A673 (cell line): ENCODE data around the gene EFCAB8. TPM values are rescaled to one million over a fixed set of nuclear protein-coding genes. Genes with fewer than 3 reads are reported as not detected.

Experiments
- BruUV-seq: library from RNA; stranded (reverse); fragments of 400-500 nt; replicated peaks from 2 replicates; lab custom pipeline; 2021; lab: Mats Ljungman, UMichigan
- CTCF ChIA-PET: fragments of 300-600 bp; sonication (Branson Sonifier 250); formaldehyde crosslinking; loops from one replicate; lab custom pipeline; 2022; ENCODE audit warnings: antibody characterized with exemption; lab: Charles Lee
- POLR2A ChIA-PET: fragments of 300-600 bp; sonication (Branson Sonifier 250); formaldehyde crosslinking; loops from one replicate; lab custom pipeline; 2022; ENCODE audit warnings: antibody characterized with exemption; ENCODE audit not compliant: low non-redundant PET; lab: Charles Lee
- DNase-seq: peaks from one replicate; pipeline ENCODE4 v3.0.0-alpha.2; 2015; ENCODE audit warnings: low spot score
- H3K27ac ChIP-seq: fragments of 200-600 bp; sonication (generic); 2 replicates; pipeline ENCODE4 v1.5.1; 2016; ENCODE audit warnings: mixed run types, low read depth, mild to moderate bottlenecking, mixed read lengths, antibody characterized with exemption, low read length; ENCODE audit not compliant: poor library complexity, severe bottlenecking
- H3K27me3 ChIP-seq: fragments of 200-600 bp; sonication (generic); replicated peaks from 2 replicates; pipeline ENCODE4 v1.6.1; 2017; ENCODE audit warnings: mixed run types, low read depth, mild to moderate bottlenecking, mixed read lengths, antibody characterized with exemption, low read length; ENCODE audit not compliant: insufficient read depth, poor library complexity
- H3K36me3 ChIP-seq: fragments of 200-600 bp; sonication (generic); 2 replicates; pipeline ENCODE4 v1.6.1; 2016; ENCODE audit warnings: mixed run types, mild to moderate bottlenecking, mixed read lengths, antibody characterized with exemption, low read length; ENCODE audit not compliant: insufficient read depth, poor library complexity, severe bottlenecking
- H3K4me1 ChIP-seq: fragments of 200-600 bp; sonication (generic); 2 replicates; pipeline ENCODE4 v1.6.1; 2017; ENCODE audit warnings: mixed run types, mild to moderate bottlenecking, mixed read lengths, antibody characterized with exemption, low read length; ENCODE audit not compliant: insufficient read depth, poor library complexity, severe bottlenecking
- H3K4me3 ChIP-seq: fragments of 200-600 bp; sonication (generic); 2 replicates; pipeline ENCODE4 v1.5.1; 2016; ENCODE audit warnings: low read depth, mixed run types, mild to moderate bottlenecking, mixed read lengths, low read length; ENCODE audit not compliant: poor library complexity, severe bottlenecking
- H3K9me3 ChIP-seq: fragments of 200-600 bp; sonication (generic); 2 replicates; pipeline ENCODE4 v1.6.1; 2016; ENCODE audit warnings: mixed run types, low read depth, mild to moderate bottlenecking, mixed read lengths, antibody characterized with exemption, low read length; ENCODE audit not compliant: poor library complexity, severe bottlenecking
- CTCF ChIP-seq: fragments of 300-800, 200-600 bp; sonication (generic); conservative IDR thresholded peaks from 2 replicates; pipeline ENCODE4 v1.5.1; 2017; ENCODE audit warnings: low read depth, mild to moderate bottlenecking, antibody characterized with exemption, low read length, moderate library complexity, mixed read lengths
- EZH2 ChIP-seq: fragments of 200-600 bp; sonication (generic); IDR thresholded peaks from 2 replicates; pipeline ENCODE4 v1.6.1; 2017; ENCODE audit warnings: borderline replicate concordance, low read depth, mild to moderate bottlenecking, mixed read lengths, antibody characterized with exemption, low read length; ENCODE audit not compliant: poor library complexity, severe bottlenecking
- intact Hi-C: fragments of 100-400 bp; cut with micrococcal nuclease; formaldehyde crosslinking; loops from one replicate; pipeline ENCODE4 v1.10.0; 2022; ENCODE audit not compliant: unreplicated experiment
- total RNA-seq: library from RNA; stranded (reverse); gene quantifications from 2 replicates; pipeline ENCODE4 v1.2.3, GENCODE V29; 2021

Gene EFCAB8
- total RNA-seq, 1 experiment from 2014 or later = not detected

GRCh38 chr20:32976746-32977145, 118.0 kb downstream of the EFCAB8 start:
- no peak overlapping the region for H3K27ac ChIP-seq
- ChIA-PET CTCF (no interaction called here), POLR2A (no interaction called here)
- H3K4me1 ChIP-seq = no peaks in the 10 kb centered on the region
- no peak overlapping the region for H3K4me3 ChIP-seq
- no TSS peak for BruUV-seq
- no peak for DNase-seq
- no peaks in the 10 kb centered on the region for H3K9me3 ChIP-seq
- TF ChIP-seq CTCF (no peak), EZH2 (no peak)
- H3K27me3 ChIP-seq = no peaks in the 10 kb centered on the region
- intact Hi-C loops = no loop called here
- H3K36me3 ChIP-seq = no peaks in the 10 kb centered on the region

- Histone ChIP-seq H3K27me3 (no peaks in the 10 kb centered on the region), H3K4me3 (no peak overlapping the region), H3K36me3 (no peaks in the 10 kb centered on the region), H3K27ac (no peak overlapping the region), H3K4me1 (no peaks in the 10 kb centered on the region), H3K9me3 (no peaks in the 10 kb centered on the region)
- no peak for DNase-seq
- ChIA-PET CTCF (no interaction called here), POLR2A (no interaction called here)
- TF ChIP-seq EZH2 (no peak), CTCF (no peak)
- intact Hi-C loops = no loop called here
- BruUV-seq = no TSS peak
These were observed 118.7 kb downstream of the EFCAB8 start for GRCh38 chr20:32977281-32978008.

DNA sequence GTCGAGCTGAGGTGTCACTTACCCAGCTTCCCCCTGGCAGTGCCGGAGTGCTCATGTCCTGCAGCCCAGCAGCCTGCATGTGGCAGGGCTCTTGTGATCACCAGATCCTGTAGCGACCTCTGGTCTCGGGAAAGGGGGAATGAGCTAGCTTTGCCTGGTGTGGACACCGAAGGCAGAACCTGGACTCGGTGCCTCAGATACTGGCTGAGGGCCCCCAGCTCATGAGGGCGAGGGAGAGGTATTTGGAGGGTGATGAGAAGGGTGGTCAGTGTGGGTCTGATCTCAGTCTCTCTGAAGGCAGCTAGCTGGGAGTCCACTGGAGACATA, 119.2 kb downstream of the EFCAB8 start:
- TF ChIP-seq EZH2 = no peak
- TF ChIP-seq CTCF = no peak
- no peak for DNase-seq
- BruUV-seq = no TSS peak

More for the DNA sequence above, 119.2 kb downstream of the EFCAB8 start:
- Histone ChIP-seq H3K27me3 (no peaks in the 10 kb centered on the region), H3K4me1 (no peaks in the 10 kb centered on the region), H3K4me3 (no peak overlapping the region), H3K9me3 (no peaks in the 10 kb centered on the region), H3K36me3 (no peaks in the 10 kb centered on the region), H3K27ac (no peak overlapping the region)
- CTCF ChIA-PET = no interaction called here
- intact Hi-C loops = no loop called here
- POLR2A ChIA-PET = no interaction called here
